ENCODE data around the gene CCDC14. TPM values are rescaled to one million over a fixed set of nuclear protein-coding genes. Genes with fewer than 3 reads are reported as not detected.
A peak's percentile ranks its signal among the peaks of the same experiment; 100 is the strongest.
"Not testable (repeated sequence)": the region's sequence is repeated elsewhere in the genome, so short reads cannot be mapped to it uniquely, and the experiment has no call there.

The CCDC14 gene
- total RNA-seq, 1 experiment from 2014 or later, result 52.4 TPM

DNA sequence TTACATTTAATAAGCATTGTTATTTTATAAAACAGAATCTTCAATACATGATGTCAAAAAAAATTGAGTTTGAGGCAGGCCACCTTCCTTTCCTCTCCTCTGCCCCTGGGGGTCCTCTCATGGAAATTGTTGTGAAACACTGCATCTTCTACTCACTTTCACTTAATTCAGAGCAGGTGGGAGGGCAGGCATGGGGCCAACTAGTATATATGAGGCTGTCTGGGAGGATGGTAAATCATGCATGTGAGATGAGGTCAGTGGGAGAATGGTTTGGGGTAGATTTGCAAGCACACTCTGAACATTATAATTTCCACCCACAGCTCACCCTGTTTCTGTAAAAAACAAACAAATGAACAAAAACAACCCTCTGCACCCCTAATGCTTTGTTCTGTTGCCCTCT, 10.4 kb upstream of the CCDC14 start:
- Mint-ChIP-seq H3K4me1 (peaks cover 8% of the 10 kb centered on the region), H3K4me3 (no peak overlapping the region), H3K9me3 (no peaks in the 10 kb centered on the region), H3K36me3 (no peaks in the 10 kb centered on the region), H3K27ac (no peak overlapping the region), H3K27me3 (ENCODE audit: low read depth) (peaks cover 3% of the 10 kb centered on the region; the same call in 1 of the 2 replicates)
- TF ChIP-seq RORB (CRISPR knock-in tag; IDR thresholded peaks at IDR 0.05) (no peak), TP53 (CRISPR knock-in tag; IDR thresholded peaks at IDR 0.05) (no peak), ELF4 (CRISPR knock-in tag; IDR thresholded peaks at IDR 0.05; ENCODE audit: low read depth) (no peak), NR1H2 (CRISPR knock-in tag; IDR thresholded peaks at IDR 0.05) (no peak), KAT7 (CRISPR knock-in tag; IDR thresholded peaks at IDR 0.05; ENCODE audit: borderline replicate concordance) (no peak), SOX15 (CRISPR knock-in tag; IDR thresholded peaks at IDR 0.05) (no peak), ZNF396 (CRISPR knock-in tag; IDR thresholded peaks at IDR 0.05; ENCODE audit: borderline replicate concordance) (no peak), ATF1 (CRISPR knock-in tag; IDR thresholded peaks at IDR 0.05) (no peak)
- TF ChIP-seq, protein P1, sequence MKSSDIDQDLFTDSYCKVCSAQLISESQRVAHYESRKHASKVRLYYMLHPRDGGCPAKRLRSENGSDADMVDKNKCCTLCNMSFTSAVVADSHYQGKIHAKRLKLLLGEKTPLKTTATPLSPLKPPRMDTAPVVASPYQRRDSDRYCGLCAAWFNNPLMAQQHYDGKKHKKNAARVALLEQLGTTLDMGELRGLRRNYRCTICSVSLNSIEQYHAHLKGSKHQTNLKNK (CRISPR knock-in tag; IDR thresholded peaks at IDR 0.05), result no peak
- TF ChIP-seq, protein P2, sequence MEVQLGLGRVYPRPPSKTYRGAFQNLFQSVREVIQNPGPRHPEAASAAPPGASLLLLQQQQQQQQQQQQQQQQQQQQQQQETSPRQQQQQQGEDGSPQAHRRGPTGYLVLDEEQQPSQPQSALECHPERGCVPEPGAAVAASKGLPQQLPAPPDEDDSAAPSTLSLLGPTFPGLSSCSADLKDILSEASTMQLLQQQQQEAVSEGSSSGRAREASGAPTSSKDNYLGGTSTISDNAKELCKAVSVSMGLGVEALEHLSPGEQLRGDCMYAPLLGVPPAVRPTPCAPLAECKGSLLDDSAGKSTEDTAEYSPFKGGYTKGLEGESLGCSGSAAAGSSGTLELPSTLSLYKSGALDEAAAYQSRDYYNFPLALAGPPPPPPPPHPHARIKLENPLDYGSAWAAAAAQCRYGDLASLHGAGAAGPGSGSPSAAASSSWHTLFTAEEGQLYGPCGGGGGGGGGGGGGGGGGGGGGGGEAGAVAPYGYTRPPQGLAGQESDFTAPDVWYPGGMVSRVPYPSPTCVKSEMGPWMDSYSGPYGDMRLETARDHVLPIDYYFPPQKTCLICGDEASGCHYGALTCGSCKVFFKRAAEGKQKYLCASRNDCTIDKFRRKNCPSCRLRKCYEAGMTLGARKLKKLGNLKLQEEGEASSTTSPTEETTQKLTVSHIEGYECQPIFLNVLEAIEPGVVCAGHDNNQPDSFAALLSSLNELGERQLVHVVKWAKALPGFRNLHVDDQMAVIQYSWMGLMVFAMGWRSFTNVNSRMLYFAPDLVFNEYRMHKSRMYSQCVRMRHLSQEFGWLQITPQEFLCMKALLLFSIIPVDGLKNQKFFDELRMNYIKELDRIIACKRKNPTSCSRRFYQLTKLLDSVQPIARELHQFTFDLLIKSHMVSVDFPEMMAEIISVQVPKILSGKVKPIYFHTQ (CRISPR knock-in tag; IDR thresholded peaks at IDR 0.05), result no peak
- TF ChIP-seq, protein P3, sequence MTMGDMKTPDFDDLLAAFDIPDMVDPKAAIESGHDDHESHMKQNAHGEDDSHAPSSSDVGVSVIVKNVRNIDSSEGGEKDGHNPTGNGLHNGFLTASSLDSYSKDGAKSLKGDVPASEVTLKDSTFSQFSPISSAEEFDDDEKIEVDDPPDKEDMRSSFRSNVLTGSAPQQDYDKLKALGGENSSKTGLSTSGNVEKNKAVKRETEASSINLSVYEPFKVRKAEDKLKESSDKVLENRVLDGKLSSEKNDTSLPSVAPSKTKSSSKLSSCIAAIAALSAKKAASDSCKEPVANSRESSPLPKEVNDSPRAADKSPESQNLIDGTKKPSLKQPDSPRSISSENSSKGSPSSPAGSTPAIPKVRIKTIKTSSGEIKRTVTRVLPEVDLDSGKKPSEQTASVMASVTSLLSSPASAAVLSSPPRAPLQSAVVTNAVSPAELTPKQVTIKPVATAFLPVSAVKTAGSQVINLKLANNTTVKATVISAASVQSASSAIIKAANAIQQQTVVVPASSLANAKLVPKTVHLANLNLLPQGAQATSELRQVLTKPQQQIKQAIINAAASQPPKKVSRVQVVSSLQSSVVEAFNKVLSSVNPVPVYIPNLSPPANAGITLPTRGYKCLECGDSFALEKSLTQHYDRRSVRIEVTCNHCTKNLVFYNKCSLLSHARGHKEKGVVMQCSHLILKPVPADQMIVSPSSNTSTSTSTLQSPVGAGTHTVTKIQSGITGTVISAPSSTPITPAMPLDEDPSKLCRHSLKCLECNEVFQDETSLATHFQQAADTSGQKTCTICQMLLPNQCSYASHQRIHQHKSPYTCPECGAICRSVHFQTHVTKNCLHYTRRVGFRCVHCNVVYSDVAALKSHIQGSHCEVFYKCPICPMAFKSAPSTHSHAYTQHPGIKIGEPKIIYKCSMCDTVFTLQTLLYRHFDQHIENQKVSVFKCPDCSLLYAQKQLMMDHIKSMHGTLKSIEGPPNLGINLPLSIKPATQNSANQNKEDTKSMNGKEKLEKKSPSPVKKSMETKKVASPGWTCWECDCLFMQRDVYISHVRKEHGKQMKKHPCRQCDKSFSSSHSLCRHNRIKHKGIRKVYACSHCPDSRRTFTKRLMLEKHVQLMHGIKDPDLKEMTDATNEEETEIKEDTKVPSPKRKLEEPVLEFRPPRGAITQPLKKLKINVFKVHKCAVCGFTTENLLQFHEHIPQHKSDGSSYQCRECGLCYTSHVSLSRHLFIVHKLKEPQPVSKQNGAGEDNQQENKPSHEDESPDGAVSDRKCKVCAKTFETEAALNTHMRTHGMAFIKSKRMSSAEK (CRISPR knock-in tag; IDR thresholded peaks at IDR 0.05; ENCODE audit: borderline replicate concordance), result no peak
- TF ChIP-seq, protein P4, sequence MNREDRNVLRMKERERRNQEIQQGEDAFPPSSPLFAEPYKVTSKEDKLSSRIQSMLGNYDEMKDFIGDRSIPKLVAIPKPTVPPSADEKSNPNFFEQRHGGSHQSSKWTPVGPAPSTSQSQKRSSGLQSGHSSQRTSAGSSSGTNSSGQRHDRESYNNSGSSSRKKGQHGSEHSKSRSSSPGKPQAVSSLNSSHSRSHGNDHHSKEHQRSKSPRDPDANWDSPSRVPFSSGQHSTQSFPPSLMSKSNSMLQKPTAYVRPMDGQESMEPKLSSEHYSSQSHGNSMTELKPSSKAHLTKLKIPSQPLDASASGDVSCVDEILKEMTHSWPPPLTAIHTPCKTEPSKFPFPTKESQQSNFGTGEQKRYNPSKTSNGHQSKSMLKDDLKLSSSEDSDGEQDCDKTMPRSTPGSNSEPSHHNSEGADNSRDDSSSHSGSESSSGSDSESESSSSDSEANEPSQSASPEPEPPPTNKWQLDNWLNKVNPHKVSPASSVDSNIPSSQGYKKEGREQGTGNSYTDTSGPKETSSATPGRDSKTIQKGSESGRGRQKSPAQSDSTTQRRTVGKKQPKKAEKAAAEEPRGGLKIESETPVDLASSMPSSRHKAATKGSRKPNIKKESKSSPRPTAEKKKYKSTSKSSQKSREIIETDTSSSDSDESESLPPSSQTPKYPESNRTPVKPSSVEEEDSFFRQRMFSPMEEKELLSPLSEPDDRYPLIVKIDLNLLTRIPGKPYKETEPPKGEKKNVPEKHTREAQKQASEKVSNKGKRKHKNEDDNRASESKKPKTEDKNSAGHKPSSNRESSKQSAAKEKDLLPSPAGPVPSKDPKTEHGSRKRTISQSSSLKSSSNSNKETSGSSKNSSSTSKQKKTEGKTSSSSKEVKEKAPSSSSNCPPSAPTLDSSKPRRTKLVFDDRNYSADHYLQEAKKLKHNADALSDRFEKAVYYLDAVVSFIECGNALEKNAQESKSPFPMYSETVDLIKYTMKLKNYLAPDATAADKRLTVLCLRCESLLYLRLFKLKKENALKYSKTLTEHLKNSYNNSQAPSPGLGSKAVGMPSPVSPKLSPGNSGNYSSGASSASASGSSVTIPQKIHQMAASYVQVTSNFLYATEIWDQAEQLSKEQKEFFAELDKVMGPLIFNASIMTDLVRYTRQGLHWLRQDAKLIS (CRISPR knock-in tag; IDR thresholded peaks at IDR 0.05; ENCODE audit: borderline replicate concordance), result no peak
- TF ChIP-seq, protein P5, sequence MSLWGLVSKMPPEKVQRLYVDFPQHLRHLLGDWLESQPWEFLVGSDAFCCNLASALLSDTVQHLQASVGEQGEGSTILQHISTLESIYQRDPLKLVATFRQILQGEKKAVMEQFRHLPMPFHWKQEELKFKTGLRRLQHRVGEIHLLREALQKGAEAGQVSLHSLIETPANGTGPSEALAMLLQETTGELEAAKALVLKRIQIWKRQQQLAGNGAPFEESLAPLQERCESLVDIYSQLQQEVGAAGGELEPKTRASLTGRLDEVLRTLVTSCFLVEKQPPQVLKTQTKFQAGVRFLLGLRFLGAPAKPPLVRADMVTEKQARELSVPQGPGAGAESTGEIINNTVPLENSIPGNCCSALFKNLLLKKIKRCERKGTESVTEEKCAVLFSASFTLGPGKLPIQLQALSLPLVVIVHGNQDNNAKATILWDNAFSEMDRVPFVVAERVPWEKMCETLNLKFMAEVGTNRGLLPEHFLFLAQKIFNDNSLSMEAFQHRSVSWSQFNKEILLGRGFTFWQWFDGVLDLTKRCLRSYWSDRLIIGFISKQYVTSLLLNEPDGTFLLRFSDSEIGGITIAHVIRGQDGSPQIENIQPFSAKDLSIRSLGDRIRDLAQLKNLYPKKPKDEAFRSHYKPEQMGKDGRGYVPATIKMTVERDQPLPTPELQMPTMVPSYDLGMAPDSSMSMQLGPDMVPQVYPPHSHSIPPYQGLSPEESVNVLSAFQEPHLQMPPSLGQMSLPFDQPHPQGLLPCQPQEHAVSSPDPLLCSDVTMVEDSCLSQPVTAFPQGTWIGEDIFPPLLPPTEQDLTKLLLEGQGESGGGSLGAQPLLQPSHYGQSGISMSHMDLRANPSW (CRISPR knock-in tag; conservative IDR thresholded peaks at IDR 0.05; ENCODE audit: low read depth), result no peak
- TF ChIP-seq, protein P6, sequence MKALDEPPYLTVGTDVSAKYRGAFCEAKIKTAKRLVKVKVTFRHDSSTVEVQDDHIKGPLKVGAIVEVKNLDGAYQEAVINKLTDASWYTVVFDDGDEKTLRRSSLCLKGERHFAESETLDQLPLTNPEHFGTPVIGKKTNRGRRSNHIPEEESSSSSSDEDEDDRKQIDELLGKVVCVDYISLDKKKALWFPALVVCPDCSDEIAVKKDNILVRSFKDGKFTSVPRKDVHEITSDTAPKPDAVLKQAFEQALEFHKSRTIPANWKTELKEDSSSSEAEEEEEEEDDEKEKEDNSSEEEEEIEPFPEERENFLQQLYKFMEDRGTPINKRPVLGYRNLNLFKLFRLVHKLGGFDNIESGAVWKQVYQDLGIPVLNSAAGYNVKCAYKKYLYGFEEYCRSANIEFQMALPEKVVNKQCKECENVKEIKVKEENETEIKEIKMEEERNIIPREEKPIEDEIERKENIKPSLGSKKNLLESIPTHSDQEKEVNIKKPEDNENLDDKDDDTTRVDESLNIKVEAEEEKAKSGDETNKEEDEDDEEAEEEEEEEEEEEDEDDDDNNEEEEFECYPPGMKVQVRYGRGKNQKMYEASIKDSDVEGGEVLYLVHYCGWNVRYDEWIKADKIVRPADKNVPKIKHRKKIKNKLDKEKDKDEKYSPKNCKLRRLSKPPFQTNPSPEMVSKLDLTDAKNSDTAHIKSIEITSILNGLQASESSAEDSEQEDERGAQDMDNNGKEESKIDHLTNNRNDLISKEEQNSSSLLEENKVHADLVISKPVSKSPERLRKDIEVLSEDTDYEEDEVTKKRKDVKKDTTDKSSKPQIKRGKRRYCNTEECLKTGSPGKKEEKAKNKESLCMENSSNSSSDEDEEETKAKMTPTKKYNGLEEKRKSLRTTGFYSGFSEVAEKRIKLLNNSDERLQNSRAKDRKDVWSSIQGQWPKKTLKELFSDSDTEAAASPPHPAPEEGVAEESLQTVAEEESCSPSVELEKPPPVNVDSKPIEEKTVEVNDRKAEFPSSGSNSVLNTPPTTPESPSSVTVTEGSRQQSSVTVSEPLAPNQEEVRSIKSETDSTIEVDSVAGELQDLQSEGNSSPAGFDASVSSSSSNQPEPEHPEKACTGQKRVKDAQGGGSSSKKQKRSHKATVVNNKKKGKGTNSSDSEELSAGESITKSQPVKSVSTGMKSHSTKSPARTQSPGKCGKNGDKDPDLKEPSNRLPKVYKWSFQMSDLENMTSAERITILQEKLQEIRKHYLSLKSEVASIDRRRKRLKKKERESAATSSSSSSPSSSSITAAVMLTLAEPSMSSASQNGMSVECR (CRISPR knock-in tag; IDR thresholded peaks at IDR 0.05; ENCODE audit: borderline replicate concordance), result no peak
- TF ChIP-seq, protein P7, sequence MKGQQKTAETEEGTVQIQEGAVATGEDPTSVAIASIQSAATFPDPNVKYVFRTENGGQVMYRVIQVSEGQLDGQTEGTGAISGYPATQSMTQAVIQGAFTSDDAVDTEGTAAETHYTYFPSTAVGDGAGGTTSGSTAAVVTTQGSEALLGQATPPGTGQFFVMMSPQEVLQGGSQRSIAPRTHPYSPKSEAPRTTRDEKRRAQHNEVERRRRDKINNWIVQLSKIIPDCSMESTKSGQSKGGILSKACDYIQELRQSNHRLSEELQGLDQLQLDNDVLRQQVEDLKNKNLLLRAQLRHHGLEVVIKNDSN (CRISPR knock-in tag; IDR thresholded peaks at IDR 0.05), result no peak
- ChIA-PET CTCF (no interaction called here), POLR2A (no interaction called here)
- no peak for DNase-seq (ENCODE audit: low spot score)
- ATAC-seq, result no peak

DNA sequence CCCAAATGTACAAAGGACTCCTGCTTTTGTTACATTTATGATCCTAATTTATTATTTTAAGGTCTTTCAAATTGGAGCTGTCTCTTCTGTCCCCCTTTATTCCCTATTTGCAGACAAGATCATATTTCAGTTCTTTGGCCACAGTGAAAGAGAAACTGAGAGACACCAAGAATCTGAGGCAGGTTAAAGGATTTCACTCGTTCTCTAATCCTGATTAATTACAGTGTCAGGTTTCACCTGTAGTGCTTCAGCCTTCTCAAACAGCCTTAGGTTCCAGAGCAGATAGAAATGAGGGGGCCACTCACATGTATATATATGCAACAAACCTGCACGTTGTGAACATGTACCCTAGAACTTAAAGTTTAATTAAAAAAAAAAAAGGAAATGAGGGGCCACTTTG, 6.2 kb upstream of the CCDC14 start:
- not testable (repeated sequence) for H3K4me1 Mint-ChIP-seq, H3K36me3 Mint-ChIP-seq

More for the DNA sequence above, 6.2 kb upstream of the CCDC14 start:
- H3K4me3 Mint-ChIP-seq; H3K27ac Mint-ChIP-seq; DNase-seq (ENCODE audit: low spot score); H3K9me3 Mint-ChIP-seq; POLR2A ChIA-PET; CTCF ChIA-PET: not testable (repeated sequence)
- ATAC-seq, result peak; percentile 51
- peaks cover 29% of the 10 kb centered on the region for H3K27me3 Mint-ChIP-seq (ENCODE audit: low read depth)
